ENCODE results near the gene EDC3. TPM values are rescaled to one million over a fixed set of nuclear protein-coding genes. Genes with fewer than 3 reads are reported as not detected.

Gene EDC3
- total RNA-seq, 1 donor from 2014 or later, result 42.9 TPM

GRCh38 chr15:74709892-74710291 is 14.1 kb upstream of the EDC3 start:
- DNase-seq (ENCODE audit: extremely low spot score, unreplicated experiment), result no peak
- no peaks in the 10 kb centered on the region for H3K4me1 Mint-ChIP-seq (ENCODE audit: unreplicated experiment)
- peaks cover 60% of the 10 kb centered on the region for H3K27me3 Mint-ChIP-seq (ENCODE audit: unreplicated experiment)
- no peaks in the 10 kb centered on the region for H3K9me3 Mint-ChIP-seq (ENCODE audit: unreplicated experiment)
- no peak overlapping the region for H3K4me3 Mint-ChIP-seq (ENCODE audit: unreplicated experiment)
- no peaks in the 10 kb centered on the region for H3K36me3 Mint-ChIP-seq (ENCODE audit: unreplicated experiment)
- TF ChIP-seq, protein P1, sequence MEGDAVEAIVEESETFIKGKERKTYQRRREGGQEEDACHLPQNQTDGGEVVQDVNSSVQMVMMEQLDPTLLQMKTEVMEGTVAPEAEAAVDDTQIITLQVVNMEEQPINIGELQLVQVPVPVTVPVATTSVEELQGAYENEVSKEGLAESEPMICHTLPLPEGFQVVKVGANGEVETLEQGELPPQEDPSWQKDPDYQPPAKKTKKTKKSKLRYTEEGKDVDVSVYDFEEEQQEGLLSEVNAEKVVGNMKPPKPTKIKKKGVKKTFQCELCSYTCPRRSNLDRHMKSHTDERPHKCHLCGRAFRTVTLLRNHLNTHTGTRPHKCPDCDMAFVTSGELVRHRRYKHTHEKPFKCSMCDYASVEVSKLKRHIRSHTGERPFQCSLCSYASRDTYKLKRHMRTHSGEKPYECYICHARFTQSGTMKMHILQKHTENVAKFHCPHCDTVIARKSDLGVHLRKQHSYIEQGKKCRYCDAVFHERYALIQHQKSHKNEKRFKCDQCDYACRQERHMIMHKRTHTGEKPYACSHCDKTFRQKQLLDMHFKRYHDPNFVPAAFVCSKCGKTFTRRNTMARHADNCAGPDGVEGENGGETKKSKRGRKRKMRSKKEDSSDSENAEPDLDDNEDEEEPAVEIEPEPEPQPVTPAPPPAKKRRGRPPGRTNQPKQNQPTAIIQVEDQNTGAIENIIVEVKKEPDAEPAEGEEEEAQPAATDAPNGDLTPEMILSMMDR (IDR thresholded peaks at IDR 0.05), result no peak
- no peak overlapping the region for H3K27ac Mint-ChIP-seq (ENCODE audit: unreplicated experiment)

DNA sequence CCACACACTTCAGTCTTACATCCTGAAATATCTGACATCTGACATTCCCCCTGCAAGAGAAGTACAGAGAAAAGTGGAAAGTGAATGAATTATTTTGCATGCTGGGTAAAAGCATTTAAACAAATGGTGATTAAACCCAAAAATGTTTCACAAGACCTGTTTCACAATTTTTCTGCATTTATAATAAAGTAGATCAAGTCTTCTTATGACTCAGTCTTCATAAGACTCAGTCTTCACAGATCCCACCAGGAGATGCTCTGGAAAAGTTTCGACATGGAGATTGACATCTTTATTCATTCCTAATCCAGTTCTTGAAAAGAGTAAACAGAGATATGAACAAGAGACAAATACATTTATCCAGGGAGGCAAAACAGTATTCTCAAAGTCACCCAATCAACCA is 13.2 kb upstream of the EDC3 start:
- Mint-ChIP-seq H3K27ac (ENCODE audit: unreplicated experiment) (no peak overlapping the region), H3K36me3 (ENCODE audit: unreplicated experiment) (no peaks in the 10 kb centered on the region), H3K4me3 (ENCODE audit: unreplicated experiment) (no peak overlapping the region), H3K4me1 (ENCODE audit: unreplicated experiment) (no peaks in the 10 kb centered on the region), H3K9me3 (ENCODE audit: unreplicated experiment) (no peaks in the 10 kb centered on the region), H3K27me3 (ENCODE audit: unreplicated experiment) (peaks cover 63% of the 10 kb centered on the region)
- no peak for DNase-seq (ENCODE audit: extremely low spot score, unreplicated experiment)
- TF ChIP-seq, protein P1 (IDR thresholded peaks at IDR 0.05), result no peak

DNA sequence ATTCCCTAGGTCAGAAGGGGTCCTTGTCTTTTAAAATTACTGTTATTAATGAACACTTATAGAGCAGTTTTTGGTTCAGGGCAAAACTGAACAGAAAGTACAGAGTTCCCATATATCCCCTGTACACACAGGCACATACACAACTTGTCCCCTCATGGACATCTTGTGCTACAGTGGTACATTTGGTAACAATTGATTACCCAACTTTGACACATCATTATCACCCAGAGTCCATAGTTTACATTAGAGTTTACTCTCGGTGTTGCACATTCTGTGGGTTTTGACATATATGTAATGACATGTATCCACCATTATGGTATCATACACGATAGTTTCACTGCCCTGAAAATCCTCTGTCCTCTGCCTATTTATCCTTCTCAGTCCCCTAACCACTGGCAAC is 984 bp upstream of the EDC3 start:
- no peak for DNase-seq (ENCODE audit: extremely low spot score, unreplicated experiment)
- Mint-ChIP-seq H3K36me3 (ENCODE audit: unreplicated experiment) (peaks cover 3% of the 10 kb centered on the region), H3K9me3 (ENCODE audit: unreplicated experiment) (no peaks in the 10 kb centered on the region), H3K4me1 (ENCODE audit: unreplicated experiment) (peaks cover 35% of the 10 kb centered on the region), H3K27me3 (ENCODE audit: unreplicated experiment) (peaks cover 12% of the 10 kb centered on the region), H3K4me3 (ENCODE audit: unreplicated experiment) (peak overlapping the region; percentile 100), H3K27ac (ENCODE audit: unreplicated experiment) (no peak overlapping the region)
- TF ChIP-seq, protein P1 (IDR thresholded peaks at IDR 0.05), result no peak

GRCh38 chr15:74696398-74696729 is 540 bp upstream of the EDC3 start:
- peaks cover 3% of the 10 kb centered on the region for H3K36me3 Mint-ChIP-seq (ENCODE audit: unreplicated experiment)
- peaks cover 35% of the 10 kb centered on the region for H3K4me1 Mint-ChIP-seq (ENCODE audit: unreplicated experiment)
- TF ChIP-seq, protein P1 (IDR thresholded peaks at IDR 0.05), result no peak
- no peaks in the 10 kb centered on the region for H3K9me3 Mint-ChIP-seq (ENCODE audit: unreplicated experiment)
- H3K4me3 Mint-ChIP-seq (ENCODE audit: unreplicated experiment), result peak overlapping the region; percentile 100
- DNase-seq (ENCODE audit: extremely low spot score, unreplicated experiment), result no peak
- peak overlapping the region; percentile 100 for H3K27ac Mint-ChIP-seq (ENCODE audit: unreplicated experiment)
- peaks cover 8% of the 10 kb centered on the region for H3K27me3 Mint-ChIP-seq (ENCODE audit: unreplicated experiment)

DNA sequence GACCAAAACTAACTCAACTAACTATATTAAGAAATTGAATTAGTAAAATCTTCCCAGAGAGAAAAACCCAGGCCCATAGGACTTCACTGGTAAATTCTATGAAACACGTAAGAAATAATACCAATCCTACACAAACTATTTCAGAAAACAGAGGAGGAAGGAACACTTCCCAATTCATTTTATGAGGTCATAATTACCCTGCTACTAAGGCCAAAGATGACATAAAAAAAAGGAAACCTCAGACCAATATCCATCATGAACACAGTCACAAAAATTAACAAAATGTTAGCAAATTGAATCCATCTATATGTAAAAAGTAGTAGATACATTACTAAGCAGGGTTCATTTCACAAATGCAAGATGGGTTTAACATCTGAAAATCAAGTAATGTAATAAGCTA is 3.5 kb downstream of the EDC3 start:
- Mint-ChIP-seq H3K9me3 (ENCODE audit: unreplicated experiment) (no peaks in the 10 kb centered on the region), H3K27ac (ENCODE audit: unreplicated experiment) (no peak overlapping the region), H3K4me3 (ENCODE audit: unreplicated experiment) (no peak overlapping the region), H3K4me1 (ENCODE audit: unreplicated experiment) (peaks cover 35% of the 10 kb centered on the region), H3K27me3 (ENCODE audit: unreplicated experiment) (no peaks in the 10 kb centered on the region), H3K36me3 (ENCODE audit: unreplicated experiment) (peaks cover 5% of the 10 kb centered on the region)
- DNase-seq (ENCODE audit: extremely low spot score, unreplicated experiment), result no peak
- TF ChIP-seq, protein P1 (IDR thresholded peaks at IDR 0.05), result no peak
